Measurements from ENCODE around the gene DSE.
"Not testable (repeated sequence)": the region's sequence is repeated elsewhere in the genome, so short reads cannot be mapped to it uniquely, and the experiment has no call there.

DSE gene

DNA sequence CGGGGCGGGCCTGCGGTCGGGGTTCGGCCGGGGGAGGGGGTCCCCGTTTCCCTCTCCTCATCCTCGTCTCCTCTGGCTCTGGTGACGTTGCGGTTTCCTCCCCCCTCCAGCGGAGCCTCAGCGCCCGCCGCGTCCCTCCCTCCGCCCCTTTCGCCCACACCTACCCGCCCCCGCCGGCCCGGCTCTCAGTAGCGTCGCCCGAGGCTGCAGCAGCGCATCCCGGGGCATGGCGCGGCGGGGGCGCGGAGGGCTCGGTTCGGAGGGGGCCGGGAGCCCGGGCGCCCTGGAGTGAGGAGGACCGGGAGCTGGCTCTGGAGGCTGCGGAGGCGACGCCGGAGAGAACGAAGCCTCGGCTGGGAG is at the start of gene DSE:
Gene DSE, plus strand, starts transcription at position 188 of the 360 bp plus-strand sequence. CDS start 28,304 bp downstream, outside the sequence.
- DNase-seq = no peak

DNA sequence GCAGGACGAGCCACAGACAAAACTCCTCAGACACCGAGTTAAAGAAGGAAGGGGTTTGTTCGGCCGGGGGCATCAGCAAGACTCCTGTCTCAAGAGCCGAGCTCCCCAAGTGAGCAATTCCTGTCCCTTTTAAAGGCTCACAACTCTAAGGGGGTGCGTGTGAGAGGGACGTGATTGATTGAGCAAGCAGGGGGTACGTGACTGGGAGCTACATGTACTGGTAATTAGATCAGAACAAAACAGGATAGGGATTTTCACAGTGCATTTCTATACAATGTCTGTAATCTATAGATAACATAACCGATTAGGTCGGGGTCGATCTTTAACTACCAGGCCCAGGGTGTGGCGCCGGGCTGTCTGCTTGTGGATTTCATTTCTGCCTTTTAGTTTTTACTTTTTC is 48.8 kb upstream of the DSE start:
- DNase-seq = not testable (repeated sequence)

DNA sequence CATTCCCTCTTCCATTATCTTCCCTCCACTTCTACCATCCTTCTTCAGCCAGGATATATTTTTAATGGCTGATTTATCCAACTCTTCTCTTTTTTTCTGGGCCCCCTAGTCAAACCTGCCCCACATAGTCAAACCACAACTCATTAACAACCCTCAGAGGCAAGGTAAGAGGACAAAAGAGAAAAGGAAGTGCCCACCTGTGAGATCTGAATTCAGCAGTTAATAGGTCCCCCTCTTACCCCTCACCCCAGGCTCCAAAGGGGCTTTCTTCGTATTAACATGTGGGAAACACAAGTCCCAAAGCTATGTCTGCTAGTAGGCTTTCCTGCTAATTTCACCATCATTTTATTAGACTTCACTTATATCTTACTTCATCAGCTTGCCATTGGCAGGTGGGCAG is 46.9 kb upstream of the DSE start:
- DNase-seq = no peak

DNA sequence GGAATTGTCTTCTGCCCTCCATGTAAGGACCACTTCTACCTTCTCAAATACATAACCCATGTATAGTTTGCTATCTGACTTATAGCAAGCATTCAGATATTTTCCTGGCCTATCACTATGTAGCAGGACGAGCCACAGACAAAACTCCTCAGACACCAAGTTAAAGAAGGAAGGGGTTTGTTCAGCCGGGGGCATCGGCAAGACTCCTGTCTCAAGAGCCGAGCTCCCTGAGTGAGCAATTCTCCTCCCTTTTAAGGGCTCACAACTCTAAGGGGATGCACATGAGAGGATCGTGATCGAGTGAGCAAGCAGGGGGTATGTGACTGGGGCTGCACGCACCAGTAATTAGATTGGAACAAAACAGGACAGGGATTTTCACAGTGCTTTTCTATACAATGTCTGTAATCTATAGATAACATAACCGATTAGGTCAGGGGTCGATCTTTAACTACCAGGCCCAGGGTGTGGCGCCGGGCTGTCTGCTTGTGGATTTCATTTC is 45.1 kb upstream of the DSE start:
- not testable (repeated sequence) for DNase-seq

DNA sequence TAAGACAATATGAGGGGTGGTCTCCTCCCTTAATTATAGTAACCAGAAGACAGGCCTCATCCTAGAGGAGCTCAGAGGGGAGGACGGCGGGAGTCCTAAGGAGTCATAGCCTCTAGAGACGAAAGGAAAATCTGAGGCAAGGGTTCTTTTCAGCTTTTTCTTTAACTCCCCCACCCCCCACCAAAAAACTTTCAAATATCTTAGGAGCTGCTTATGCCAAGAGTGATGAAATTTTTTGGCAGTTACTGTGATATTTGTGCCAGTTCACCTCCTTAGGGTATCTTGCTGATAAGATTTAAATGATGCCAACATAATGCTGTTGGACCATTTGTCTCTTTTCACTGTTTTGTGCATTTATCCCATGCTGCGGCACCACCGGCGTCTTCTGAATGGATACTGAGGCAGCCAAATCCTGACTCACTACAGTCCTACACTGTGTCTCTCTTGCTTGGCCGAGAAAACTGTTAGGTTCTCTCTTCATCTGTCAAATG is 44.5 kb upstream of the DSE start:
- DNase-seq = no peak

DNA sequence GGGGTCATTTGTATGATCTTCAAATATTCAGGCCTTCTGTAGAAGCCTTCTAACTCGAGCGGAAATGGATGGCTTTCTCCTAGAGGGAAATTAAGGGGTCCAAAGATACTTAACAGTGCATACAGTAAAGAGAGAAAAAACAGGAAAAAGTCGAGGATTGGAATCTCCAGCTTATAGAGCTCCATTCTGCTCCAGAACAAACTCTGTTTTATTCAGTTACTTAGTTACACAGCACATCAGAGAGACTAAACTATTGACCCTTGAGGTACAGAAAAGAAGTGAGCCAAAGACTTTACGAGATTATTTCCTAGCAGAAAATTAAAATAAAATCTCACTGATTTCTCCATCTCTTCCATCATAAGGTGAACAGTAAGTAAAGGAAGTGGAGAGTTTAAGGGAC is 43.8 kb upstream of the DSE start:
- no peak for DNase-seq

DNA sequence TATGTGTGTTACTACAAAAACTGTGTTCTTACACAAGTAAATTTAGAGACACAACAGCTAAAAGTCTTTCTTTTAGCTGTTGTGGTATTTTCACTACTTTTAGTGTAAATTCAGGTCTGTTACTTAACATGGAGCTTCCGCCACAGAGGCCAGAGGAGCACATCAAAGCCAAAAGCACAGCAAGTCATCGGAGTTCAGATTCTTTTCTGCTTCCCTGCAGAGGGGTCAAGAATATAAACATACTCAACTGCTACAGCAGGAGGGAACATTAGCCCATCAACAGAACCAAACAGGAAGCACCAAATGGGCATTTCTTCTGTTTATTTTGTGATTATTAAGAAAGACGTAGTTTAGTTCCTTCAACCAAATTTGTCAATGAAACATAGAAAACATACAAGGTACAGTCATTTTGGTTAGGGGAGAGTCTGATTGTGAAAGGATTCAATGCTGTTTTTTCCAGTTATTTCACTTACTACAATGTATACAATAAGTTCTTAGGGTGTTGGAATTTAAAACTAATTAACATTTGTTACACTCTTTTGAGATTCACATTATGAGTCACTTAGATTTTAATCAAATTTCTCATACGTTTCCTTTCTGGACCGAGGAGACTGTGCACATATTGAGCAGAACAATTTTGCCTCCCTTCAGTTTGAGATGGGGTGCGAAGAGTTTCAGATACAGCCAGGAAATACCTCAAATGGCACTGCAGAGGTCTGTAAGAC is 42.8 kb upstream of the DSE start:
- DNase-seq = no peak

DNA sequence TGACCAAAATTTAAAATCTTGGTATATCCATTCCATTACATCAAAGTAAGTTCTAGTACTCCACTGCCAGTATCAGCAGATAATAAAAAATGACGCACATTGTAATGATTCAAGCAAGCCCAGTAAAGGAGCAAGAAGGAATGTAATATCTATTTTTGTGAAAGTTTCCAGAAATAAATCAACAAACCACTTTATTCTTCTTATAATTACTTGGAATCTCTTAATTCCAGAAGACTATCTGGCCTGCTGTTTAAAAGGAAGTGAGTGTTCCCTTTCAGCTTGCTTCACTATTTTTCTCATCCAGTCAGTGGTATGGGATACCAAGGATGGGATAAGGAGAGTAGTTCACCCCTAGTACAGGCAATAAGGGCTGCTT is 42.2 kb upstream of the DSE start:
- DNase-seq = no peak

DNA sequence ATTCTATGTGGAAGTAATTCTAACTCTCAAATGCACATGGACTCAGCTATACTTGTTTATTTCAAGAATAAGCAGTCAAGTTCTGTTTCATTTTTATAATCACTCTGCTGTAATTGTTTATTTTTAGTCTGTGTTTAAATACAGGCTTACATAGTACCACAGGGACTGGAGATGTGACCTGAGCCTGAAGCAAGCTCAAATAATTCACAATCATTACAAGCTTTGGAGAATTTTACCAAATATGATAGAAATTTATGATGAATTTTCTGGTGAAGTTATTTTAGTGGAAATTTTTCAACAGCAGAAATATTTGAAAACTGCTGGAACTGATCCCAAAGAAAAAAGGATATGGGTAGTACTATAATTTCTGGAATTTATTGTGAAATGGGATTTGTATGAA is 41.6 kb upstream of the DSE start:
- DNase-seq = no peak

DNA sequence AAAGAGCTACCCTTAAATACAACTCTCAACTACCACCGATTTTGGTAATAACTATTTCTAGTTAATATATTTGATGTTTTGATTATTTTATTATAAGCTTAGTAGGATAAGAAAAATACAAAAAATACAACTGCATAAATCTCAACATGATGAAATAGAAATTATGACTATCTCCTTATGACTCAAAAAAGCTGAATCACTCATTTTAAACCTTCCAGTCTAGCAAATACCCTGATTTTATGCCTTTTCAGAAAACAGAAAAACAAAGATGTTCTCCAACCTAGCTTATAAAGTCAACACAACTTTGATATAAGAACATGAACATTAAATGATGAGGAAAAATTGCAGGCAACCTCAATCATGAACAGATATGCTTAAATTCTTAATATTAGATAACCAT is 40.2 kb upstream of the DSE start:
- no peak for DNase-seq

DNA sequence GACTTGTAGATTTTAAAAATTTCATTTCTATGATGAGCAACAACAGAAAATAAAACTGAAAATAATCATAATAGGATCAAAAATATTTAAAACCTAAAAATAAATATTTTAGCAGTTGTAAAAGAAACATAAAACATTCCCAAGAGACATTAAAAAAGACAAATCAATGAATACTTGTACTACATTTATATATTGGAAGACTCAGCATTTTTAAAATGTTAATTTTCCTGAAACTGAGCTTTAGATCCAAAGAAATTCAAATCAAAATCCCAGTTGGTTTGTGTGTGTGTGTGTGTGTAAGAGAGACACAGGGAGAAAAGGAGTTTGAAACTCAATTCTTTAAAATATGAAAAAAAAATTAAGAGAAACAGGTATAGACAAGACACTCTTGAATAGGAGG is 38.7 kb upstream of the DSE start:
- no peak for DNase-seq

DNA sequence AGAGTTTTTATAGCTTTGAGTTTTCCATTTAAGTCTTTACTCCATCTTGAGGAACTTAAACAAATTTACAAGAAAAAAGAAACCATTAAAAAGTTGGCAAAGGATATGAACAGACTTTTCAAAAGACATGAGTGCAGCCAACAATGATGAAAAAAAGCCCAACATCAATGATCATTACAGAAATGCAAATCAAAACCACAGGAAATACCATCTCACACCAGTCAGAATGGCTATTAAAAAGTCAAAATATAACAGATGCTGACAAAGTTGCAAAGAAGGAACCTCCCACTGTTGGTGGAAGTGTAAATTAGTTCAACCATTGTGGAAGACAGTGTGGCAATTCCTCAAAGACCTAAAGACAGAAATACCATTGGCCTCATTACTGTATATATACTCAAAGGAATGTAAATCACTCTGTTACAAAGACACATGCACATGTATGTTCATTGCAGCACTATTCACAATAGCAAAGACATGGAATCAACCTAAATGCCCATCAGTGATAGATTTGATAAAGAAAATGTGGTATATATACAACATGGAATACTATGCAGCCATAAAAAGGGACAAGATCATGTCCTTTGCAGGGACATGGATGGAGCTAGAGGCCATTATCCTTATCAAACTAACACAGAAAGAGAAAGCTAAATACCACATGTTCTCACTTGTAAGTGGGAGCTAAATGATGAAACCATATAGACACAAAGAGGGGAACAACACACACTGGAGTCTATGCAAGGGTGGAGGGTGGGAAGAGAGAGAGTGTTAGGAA is 35.9 kb upstream of the DSE start:
- not testable (repeated sequence) for DNase-seq

DNA sequence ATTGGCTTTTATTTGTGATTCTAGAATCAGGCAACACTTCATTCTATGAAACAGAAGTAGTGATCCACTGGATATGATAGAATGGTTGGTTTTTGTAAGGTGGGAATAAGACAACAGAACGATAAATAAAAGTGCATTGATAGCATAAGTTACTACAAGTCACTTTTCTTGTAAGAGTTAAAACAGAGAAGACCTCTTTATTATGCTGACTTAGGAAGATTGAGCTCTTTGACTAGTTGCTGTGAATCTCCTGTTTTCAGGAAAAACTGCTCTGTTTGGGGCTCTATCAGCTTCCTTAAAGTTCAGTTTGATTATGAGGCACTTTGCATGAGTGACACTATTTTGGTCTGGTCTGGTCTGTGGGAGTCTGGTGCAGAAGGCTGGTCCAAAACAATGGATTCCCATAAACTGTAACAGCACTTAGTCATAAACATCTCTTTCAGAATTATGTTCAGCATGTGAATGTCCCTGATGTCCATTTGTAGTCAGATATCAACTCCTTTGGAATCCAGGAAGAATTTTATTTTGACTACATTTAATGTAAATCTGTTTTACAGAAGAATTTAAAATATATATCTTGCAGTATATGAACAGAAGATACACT is 35.0 kb upstream of the DSE start:
- DNase-seq = no peak

DNA sequence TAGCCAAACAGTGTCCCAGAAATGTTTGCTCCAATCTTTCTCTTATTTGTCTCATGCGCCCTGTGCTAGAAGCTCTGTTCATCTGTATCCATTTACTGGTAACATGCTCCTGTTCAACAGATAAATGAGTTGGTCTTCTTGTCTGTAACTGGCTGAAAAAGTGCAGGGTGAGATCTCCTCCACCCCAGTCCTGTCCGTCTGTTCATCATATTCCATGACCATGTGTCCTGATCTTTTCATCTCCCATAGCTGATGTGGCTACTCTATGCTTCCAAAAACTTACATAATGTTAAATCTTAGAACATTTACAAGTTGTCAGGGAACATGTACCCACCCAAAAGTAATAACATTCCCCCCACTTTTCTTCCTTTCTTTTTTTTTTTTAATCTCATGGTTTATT is 31.8 kb upstream of the DSE start:
- no peak for DNase-seq

DNA sequence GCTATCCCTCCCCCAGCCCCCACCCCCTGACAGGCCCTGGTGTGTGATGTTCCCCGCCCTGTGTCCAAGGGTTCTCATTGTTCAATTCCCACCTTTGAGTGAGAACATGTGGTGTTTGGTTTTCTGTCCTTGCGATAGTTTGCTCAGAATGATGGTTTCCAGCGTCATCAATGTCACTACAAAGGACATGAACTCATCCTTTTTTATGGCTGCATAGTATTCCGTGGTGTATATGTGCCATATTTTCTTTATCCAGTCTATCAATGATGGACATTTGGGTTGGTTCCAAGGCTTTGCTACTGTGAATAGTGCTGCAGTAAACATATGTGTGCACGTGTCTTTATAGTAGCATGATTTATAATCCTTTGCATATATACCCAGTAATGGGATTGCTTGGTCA is 30.1 kb upstream of the DSE start:
- DNase-seq = not testable (repeated sequence)

DNA sequence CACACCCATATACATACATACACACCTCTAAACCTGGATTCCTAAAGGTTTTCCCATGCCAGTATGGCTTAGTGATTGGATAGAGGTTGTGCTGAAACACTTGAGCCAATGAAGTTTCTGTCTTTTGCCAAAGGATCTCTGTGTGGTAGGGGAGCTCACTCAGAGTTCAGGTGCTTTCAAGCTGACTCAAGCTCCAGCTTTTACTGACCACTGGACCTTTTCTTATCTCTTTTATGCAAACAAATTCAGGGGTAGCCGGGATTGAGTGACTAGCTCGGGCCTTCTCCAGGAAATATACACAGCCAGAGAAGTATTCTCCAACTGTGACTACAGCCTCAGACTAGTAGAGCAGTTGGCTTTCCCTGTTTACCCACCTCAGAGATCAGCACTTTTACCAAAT is 21.5 kb upstream of the DSE start:
- DNase-seq = no peak

DNA sequence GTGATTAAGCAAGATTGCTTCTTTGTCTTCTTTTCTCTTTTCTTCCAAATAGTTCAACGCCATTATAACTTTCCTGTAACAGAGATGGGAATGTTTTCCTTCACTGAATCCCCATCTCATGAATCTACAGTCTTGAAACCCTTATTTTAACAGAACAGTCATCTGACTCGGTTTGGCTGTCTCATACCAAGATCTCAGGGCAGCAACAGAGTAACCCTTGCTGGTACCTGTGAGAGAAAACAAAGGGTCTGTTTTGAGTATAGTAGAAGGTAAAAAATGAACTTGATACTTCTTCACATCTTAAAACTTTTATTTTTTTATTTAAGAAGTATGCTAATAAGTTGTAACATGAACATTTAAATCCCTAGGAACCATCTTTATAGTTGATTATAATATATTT is 19.6 kb upstream of the DSE start:
- DNase-seq = no peak

DNA sequence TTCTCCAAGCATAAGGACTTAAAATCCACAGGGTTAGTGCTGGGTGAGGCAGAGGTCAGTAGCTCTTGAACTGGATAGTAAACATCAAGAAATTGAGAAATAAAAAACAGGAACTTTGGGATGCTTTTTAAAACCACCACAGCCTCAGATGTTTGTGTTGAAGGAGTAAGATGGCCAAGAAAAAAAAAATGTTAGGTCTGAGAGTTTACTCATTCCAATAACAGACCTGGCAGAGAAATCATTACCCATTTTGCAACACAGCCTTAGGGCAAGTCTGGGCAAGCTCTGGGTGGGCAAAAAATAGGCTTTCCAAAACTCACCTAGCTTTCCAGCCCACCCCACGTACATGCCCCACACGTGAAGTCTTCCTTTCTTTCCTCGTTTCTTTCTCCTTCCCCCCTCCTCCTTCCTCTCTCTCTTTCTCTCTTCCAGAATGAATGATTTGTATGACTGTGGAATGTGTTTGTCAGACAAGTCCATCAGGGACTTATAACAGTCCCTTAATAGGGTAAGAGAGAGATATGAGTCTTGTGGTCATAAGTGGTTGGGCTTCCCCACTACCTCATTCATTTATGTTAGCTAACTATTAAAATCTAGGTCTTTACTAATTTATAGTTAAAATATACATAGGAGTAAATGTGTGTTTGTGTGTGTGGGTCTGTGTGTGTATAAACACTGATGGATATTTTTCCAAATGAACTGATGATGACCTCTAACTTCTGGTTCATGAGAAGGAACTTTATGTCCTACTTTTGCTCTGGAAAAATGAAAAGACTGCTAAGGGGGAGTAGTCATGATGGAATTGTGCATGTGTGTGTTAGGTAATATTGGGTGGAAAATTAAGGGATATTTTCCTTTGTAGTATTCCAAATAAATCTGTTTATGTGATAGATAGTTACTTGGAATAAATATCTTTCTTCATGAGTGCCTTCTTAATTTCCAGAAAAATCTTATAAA is 18.0 kb upstream of the DSE start:
- DNase-seq = no peak

DNA sequence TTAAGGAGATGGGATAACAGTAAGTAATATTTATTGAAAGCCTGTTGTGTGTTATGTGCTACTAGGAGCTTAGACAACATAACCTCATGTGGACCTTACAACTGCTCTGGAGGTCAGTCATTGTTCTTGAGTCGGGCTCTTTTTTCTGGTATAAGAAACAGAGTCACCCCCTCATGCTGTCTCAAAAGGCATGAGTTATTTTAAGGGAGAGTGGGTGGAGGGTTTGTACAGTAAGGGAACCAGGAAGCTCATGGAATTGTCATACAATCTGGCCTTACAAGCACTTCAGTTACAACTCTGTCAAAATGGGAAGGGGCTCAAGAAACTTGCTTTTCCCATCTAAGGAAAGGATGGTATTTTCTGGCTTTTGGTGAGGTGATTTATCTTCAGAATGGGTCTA is 16.5 kb upstream of the DSE start:
- DNase-seq = no peak

DNA sequence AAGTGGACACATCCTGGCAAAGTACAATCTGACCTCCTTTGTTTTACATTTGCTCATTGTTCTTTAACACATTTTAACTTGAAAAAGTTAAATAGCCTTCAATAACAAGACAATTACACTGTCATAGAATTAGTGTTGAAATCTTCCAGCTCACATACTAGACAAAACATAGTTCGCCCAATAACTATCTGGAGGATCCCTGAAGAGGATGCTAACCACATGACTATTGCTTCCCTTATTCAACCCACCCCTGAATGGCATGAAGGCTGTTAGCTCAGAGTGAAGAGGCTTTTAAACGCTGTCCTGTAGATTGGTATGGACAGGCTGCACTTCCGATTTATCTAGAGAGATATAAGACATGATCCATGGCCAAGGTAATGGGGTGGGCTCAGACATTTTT is 15.0 kb upstream of the DSE start:
- no peak for DNase-seq

DNA sequence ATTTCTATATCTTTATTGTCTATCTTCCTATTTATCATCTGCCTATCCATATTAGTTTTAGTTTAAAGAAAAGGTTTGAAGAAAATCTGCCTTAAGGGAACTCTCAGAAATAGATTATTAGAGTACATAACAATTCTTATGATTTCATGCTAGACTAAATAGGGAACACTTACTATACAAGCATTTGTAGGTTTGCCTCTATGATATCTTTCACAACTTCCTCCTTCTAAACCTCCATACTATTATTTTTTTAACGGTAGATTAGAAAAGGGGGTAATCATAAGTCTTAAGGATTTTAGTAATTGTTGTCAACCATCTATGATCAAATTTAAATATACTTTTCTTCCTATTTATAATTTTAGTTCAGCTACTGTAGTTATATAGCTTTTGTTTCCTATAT is 11.6 kb upstream of the DSE start:
- DNase-seq = no peak

DNA sequence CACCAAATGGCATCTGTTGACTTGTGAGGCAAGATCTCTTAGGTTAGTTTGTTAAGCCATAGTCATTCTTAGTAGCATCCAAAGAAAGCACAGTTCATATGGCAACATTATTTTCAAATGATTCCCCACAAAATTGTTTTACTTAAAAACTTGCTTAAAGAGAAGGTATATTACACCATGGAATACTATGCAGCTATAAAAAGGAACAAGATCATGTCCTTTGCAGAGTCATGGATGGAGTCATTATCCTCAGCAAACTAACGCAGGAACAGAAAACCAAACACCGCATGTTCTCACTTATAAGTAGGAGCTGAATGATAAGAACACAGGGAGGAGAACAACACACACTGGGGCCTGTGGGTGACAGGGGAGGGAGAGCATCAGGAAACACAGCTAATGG is 10.9 kb upstream of the DSE start:
- no peak for DNase-seq

DNA sequence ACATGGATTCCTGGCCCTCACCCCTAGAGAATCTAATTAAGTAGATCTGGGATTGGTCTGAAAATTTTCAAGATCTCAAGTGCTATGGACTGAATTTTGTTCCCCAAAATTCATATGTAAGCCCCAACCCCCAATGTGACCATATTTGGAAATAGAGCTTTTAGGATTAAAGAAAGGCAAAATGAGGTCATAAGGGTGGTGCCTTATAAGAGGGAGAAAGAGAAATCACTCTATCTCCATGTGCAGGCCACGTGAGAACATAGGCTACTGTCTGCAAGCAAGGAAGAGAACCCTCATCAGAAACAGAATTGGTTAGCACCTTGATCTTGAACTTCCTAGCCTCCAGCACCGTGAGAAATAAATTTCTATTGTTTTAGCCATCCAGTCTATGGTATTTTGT is 8.5 kb upstream of the DSE start:
- no peak for DNase-seq
